GM08714 (cell line): ENCODE measurements around the gene CARNS1.

Experiments
- H3K4me3 ChIP-seq: fragments of 200-500 bp; sonication (Bioruptor generic); 2 replicates; pipeline ENCODE4 v1.5.1; 2014; ENCODE audit warnings: mild to moderate bottlenecking, low read length, inconsistent platforms
- ZNF274 ChIP-seq: IDR thresholded peaks from 2 replicates; pipeline ENCODE4 v1.6.1; 2012; ENCODE audit warnings: mild to moderate bottlenecking, low read depth, low read length

Gene CARNS1

DNA sequence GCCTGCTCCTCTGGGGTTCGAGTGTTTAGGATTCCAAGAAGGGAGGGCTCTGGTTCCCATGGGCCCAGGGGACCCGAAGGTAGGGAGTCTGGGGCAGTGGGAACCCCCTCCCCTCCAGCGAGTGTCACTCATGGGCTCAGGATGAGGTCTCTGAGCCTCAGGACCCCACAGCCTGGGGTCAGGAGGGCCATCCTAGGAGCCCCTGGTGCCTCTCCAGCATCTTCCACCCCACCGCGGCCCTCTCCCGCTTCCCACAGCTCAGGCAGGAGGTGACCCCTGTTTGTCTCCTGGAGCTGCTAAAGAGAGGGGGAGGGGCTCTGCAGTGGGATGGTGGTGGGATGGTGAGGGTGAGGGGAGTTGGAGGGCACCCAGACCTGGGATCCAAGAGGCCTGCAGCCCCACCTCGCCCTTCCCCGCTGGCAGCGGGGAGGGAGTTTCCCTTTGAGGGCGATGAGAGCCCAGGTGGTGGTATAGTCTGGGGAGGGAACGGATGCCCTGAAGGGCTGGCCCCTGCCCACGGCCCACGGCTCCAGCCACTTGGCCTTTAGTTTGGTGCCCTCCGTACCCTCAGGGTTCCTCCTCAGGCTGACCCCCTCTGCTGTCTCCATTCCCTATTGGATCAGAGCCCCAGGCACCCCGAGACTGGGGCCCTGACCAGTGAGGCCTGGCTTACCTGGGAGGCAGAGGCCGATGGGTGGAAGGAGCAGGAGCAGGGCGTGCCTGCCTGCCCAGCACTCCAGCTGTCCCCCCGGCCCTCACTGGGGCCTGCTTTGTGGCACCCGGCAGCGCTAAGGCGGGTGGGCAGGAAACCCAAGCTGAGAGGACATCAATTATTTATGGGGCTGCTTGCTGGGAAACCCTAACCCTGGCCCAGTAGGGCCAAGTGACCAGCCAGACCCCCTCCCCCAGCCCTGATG is 38.6 kb downstream of the CARNS1 start:
- no peak overlapping the region for H3K4me3 ChIP-seq
- TF ChIP-seq ZNF274 = no peak

DNA sequence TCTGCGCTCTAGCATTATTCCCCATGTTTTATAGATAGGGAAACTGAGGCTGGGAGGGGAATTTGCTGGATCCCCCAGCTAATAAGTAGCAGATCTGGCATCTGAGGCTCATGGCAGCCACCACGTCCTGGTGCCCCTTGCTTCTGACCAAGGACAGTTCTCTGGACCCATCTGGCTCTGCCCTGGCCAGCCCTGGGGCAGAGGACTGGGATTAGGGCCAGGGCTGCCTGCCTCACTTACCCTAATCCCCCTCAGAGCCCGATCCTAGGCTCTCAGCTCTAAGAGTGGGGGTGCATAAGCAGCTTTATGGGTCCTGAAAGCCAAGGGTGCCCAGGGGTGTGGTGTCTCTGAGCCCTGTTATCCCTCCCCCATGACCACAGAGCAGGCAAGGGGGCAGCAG is 39.6 kb downstream of the CARNS1 start, which contains the start of gene CABP4:
TSS of gene CABP4 (plus strand) at position 301 of the 400 bp plus-strand sequence. CDS start at position 371, 70 bp downstream.
- no peak within 1 kb of the TSS for H3K4me3 ChIP-seq
- no peak for TF ChIP-seq ZNF274

DNA sequence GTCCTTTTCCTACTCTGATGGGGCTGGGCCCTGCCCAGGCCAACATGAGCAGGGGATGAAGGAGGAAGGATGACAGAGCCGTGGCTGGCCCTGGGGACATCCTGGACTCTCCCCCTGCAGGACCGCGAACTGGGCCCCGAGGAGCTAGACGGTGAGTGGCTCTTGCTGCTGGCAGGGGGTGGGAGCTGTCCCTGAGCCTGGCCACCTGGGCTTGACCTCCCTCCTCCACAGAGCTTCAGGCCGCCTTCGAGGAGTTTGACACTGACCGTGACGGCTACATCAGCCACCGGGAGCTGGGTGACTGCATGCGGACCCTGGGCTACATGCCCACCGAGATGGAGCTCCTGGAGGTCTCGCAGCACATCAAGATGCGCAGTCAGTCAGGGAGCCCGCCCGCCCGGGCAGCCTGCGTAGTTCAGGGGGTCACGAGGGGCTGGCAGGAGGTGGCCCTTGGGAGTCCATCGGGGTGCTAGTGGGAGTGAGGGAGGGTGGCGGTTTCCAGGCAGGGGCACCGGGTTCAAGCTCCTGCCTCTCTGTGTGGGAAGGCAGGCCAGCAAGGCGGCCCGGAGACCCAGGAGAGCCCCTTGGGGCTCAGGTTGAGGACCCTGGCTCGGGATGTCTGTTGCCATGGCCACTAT is 40.7 kb downstream of the CARNS1 start:
- no peak overlapping the region for H3K4me3 ChIP-seq
- TF ChIP-seq ZNF274 = no peak

DNA sequence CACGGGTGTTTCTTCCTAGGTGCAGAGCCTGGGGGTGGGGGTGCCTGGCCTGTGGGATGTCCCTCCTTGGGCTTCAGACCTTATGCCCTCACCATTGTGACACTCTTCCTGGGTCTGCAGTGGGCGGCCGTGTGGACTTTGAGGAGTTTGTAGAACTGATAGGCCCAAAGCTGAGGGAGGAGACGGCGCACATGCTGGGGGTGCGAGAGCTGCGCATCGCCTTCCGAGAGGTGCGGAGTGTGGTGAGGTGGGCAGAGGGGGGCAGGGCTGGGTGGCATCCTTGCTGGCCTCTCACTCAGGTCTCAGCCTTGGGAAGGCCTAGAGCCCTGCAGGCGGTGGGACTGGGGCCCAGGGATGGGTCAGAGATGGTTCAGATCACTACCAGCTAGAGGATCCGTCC is 42.0 kb downstream of the CARNS1 start:
- no peak overlapping the region for H3K4me3 ChIP-seq
- no peak for TF ChIP-seq ZNF274

DNA sequence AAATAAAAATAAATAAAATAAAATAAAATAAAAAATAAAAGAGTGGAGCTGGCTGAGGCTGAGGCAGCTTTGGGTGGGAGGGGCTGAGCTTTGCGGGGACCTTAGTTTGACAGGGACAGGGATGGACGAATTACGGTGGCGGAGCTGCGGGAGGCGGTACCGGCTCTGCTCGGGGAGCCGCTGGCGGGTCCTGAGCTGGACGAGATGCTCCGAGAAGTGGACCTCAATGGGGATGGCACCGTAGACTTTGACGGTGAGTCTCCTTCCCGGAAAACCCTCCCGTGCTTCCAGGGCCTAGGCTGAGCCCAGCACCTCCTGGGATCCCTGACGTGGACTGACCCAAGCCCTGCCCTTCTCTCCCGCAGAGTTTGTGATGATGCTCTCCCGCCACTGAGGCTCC is 42.8 kb downstream of the CARNS1 start:
- no peak for TF ChIP-seq ZNF274
- H3K4me3 ChIP-seq = no peak overlapping the region

DNA sequence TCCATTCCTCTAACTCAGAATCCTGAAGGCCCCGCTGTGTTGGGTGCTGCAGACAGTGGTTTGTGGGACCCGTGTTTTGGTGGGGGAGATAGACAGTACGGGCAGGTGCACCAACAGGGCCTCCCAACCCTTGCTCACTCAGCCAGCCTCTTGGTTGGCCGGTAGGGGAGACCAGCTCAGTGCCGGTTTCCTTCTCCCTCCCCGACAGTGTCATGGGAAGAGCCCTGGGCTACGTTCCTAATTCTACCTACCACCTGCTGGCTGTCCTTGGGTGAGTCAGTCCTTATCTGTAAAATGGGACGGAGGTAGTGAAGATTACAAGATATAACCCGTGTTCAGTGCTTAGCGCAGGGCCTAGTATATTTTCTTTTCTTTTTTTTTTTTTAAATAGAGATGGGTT is 47.7 kb downstream of the CARNS1 start:
- H3K4me3 ChIP-seq = no peak overlapping the region
- TF ChIP-seq ZNF274 = no peak

DNA sequence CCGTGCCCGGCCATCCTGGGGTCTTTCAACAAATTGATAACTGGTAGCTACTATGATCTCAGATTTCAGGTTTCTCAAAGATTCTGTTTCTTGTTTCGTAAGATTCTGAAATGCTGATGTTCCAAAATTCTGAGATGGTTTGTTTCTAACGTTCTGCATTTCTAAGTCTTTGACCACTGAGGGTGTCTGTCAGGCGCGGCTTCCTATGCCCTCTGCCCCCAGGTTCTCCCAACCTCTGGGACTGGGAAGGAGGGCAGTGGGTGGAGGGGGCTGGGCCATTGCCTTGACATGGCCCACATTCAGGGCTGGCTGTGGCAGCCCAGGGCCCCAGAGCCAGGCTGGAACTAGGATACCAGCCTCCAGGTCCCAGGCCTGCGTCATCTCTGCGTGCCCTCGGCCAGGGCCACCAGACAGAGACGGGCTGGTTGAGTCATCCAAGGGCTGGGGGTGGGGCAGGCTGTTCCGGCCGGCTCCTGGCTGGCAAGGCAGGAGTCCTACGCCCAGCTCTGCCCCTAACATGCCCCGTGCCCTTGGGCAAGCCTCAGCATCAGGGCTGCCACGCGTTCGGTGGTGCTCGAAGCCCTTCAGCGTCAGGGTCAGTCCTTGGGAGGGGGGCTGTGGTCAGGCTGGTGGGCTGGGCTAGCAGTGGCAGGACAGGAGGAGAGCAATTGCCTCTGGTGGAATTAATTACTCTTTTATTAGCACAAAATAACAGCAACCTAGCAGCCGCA is 48.4 kb downstream of the CARNS1 start:
- TF ChIP-seq ZNF274 = no peak

DNA sequence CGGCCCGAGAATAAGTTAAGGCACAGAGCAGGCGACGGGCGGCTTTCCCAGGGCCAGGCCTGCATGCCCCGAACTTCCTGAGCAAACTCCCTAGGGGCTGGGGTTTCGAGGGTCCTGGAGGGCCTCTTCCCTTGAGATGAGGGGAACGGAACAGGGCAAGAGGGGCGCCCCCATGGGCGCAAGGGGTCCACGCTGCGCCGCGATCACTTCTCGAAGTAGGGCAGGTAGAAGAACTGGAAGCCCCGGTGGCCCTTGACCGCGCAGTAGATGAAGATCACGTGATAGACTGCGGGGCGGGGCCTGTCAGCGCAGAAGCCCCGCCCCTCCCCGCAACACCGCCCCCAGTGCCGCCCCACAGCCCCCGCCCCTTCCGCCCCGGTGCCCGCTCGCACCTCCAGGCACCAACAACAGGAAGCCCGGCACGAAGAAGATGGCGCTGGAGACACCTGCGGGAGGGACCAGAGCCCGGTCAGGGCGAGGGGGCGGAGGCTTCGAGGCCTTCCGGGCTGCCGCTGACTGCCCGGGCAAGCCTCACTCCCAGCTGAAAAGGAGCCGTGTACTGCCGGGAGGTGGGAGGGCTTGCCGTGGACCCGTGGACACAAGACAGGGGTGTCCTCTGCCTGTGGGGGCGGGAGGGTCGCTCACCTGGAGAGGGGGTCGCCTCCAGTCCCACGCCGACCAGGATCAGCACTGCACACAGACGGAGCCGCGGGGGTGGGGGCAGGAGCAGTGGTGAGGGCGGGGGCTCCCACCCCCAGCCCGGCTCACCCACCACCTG is 49.1 kb downstream of the CARNS1 start:
- H3K4me3 ChIP-seq = peak overlapping the region; percentile 81
- TF ChIP-seq ZNF274 = no peak

More for the DNA sequence above, 48.4 kb downstream of the CARNS1 start:
- peak overlapping the region; percentile 37; the same call in 1 of the 2 replicates for H3K4me3 ChIP-seq

DNA sequence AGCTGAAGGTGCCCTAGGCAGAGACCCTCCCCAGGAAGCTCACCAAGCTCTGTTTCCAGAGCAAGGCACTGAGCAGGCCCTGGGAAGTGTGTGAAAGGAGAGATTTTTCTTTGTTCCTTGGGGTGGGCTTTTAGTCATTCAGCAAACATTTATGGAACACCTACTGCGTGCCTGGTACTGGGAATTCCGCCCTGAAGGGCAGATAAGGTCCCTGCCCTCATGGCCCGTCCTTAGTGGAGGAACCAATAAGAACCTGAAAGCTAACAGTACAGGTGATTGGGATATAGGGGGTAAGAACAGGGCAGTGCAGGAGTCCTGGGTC is 49.7 kb downstream of the CARNS1 start:
- H3K4me3 ChIP-seq = peak overlapping the region; percentile 81
- no peak for TF ChIP-seq ZNF274

DNA sequence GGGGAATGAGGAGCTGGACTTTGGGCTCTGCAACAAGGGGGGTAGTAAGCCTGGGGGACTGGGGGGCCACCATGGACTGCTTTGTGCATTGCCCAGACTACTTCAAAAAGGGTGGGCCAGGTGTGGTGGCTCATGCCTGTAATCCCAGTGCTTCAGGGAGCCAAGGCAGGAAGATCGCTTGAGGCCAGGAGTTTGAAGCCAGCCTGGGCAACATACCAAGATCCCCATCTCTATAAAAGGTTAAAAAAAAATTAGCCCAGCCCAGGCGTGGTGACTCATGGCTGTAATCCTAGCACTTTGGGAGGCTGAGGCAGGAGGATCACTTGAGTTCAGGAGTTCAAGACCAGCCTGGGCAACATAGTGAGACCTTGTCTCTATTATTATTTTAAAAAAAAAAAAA is 50.1 kb downstream of the CARNS1 start:
- H3K4me3 ChIP-seq = peak overlapping the region; percentile 81

DNA sequence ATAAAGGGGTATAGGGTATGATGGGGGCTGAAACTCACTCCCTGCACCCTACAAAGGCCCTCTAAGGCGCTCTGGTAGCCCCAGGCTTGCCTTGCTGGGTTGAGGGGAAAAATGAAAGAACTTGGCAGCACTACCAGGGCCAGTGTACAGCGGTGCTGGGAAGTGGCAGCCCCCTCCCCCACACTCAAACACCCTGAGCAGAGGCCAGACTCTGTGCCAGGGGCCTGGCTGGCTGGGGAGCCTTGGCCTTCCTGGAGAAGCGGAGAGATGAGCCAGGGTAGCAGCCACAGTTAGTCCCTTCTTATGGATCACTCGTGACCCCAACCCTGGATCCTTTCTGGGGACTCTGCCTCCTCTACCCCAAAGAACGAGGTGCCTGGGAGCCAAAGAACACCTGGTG is 50.9 kb downstream of the CARNS1 start:
- H3K4me3 ChIP-seq = no peak overlapping the region

DNA sequence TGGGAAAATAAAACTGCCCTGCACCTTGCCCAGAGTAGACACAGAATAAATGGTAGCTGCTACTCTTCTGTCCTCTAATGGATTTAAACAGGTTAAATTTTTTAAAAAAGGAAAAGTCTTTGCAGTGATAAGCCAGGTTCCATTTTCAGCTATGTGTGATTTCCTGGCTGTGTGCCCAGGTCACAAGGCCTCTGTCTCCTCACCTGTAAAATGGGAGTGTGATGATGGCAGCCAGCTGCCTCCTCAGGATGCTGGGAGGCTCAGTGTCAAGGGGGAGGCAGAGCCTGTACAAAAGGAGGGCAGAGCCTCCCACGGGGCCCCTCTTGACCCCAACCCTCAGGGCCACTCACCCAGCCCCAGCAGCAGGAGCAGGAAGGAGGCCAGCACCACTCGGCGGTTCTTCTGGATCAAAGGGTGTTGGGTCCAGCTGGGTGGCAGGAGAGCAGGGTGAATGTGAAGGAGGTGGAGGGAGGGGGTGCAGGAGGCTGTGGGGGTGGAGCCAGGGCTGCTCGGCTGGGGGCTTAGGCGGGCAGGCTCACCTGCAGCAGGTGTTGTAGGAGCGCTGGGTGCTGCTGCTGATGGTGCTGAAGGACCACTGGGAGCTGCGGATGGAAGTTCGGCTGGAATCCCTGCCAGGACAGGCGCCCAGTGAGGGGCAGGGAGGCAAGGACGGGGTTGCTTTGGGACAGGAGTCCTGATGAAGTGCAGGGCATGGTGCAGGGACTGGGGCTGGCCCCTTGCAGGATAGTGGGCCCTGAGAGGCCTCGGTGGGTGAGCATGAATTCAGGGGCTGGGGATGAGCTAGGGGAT is 51.7 kb downstream of the CARNS1 start:
- no peak overlapping the region for H3K4me3 ChIP-seq
- TF ChIP-seq ZNF274 = no peak

More for the DNA sequence above, 50.9 kb downstream of the CARNS1 start:
- no peak for TF ChIP-seq ZNF274

DNA sequence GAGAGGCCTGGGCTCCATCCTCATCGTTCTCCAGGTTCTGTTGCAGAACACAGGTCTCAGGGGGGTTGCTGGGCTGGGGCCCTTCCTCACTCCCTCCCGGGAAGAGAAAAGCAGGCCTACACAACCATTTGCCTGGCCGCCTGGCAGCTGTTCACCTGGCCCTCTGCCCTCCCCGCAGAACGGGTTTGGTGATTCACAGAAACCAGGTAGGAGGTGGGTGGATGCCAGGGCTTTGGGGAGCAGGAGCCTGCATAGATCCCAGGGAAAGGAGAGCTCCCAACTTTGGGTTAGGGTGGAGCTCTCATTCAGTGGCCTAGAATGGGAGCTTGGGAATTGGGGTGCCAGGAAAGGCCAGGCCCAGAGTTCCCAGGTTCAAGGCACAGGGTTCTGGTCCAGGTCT is 52.6 kb downstream of the CARNS1 start:
- TF ChIP-seq ZNF274 = no peak
- peak overlapping the region; percentile 82; the same call in 1 of the 2 replicates for H3K4me3 ChIP-seq
